ENCODE measurements around the gene ITK. TPM values are rescaled to one million over a fixed set of nuclear protein-coding genes. Genes with fewer than 3 reads are reported as not detected.

The ITK gene
- total and polyA plus RNA-seq, 3 donors from 2014 or later = 0.93 to 3.8 (median 1.3) TPM

DNA sequence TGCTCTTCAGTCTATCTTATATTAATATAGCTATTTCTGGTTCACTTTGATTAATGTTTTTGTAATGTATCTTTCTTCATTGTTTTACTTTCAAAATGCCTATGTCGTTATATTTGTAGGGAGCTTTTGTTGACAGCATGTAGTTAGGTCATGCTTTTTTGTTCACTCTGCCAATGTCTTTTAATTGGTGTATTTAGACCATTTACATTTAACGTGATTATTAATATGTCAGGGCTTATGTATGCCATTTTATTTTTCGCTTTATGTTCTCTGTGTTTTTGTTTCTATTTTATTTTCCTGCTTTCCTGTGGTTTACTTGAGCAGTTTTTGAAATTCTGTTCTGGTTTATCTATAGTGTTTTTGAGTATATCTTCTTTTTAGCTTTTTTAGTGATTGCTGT is 25.3 kb upstream of the ITK start:
- intact Hi-C loops (cut with DNase I; ENCODE audit: low total_unique reads) = no loop called here
- 83 to 88% methylated on average over 3 of the region's 3 CpGs for WGBS, 2 donors

DNA sequence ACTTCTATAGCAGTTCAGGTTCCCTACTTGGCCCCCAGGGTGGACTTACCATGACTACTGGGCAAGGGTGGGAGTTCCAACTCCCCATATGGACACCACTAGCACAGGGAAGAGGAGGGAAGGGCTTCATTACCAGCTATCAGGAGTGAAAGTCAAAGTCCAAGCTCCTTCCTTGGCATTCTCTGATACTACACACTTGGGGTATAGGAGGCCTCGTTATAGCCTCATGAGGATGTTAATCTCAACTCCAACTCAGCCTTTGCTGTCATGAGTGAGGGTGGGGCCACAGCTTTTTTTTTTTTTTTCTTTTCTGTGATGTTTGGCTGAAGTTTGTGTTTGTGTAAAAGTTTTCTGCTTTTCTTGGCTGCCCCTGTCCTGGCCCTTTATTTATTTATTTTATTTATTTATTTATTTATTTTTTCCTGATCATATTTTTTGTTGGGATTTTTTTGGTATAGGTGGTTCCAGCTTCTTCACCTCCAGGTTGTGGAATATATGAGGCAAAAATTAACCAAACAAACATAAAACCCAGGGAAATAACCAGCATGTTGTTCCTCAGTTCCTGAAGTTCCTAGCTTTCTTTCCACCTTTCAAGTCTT is 23.2 kb upstream of the ITK start:
- Histone ChIP-seq H3K9me3 (no peaks in the 10 kb centered on the region), H3K4me3 (no peak overlapping the region), H3K36me3 (ENCODE audit: low read depth, missing control alignments) (no peaks in the 10 kb centered on the region), H3K27ac (no peak overlapping the region), H3K4me1 (no peaks in the 10 kb centered on the region), H3K27me3 (no peaks in the 10 kb centered on the region)
- intact Hi-C loops (cut with DNase I; ENCODE audit: low total_unique reads) = no loop called here
- no peak for DNase-seq
- TF ChIP-seq, protein P1, sequence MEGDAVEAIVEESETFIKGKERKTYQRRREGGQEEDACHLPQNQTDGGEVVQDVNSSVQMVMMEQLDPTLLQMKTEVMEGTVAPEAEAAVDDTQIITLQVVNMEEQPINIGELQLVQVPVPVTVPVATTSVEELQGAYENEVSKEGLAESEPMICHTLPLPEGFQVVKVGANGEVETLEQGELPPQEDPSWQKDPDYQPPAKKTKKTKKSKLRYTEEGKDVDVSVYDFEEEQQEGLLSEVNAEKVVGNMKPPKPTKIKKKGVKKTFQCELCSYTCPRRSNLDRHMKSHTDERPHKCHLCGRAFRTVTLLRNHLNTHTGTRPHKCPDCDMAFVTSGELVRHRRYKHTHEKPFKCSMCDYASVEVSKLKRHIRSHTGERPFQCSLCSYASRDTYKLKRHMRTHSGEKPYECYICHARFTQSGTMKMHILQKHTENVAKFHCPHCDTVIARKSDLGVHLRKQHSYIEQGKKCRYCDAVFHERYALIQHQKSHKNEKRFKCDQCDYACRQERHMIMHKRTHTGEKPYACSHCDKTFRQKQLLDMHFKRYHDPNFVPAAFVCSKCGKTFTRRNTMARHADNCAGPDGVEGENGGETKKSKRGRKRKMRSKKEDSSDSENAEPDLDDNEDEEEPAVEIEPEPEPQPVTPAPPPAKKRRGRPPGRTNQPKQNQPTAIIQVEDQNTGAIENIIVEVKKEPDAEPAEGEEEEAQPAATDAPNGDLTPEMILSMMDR (IDR thresholded peaks at IDR 0.05) = no peak
- TF ChIP-seq POLR2A (IDR thresholded peaks at IDR 0.05) = no peak
- WGBS, 2 donors = 27 to 68% methylated on average over 1 of the region's 1 CpG

More for the DNA sequence above, 25.3 kb upstream of the ITK start:
- no peak for DNase-seq
- no peaks in the 10 kb centered on the region for H3K27me3 ChIP-seq
- H3K9me3 ChIP-seq = no peaks in the 10 kb centered on the region
- no peak overlapping the region for H3K27ac ChIP-seq
- no peak overlapping the region for H3K4me3 ChIP-seq
- no peaks in the 10 kb centered on the region for H3K4me1 ChIP-seq
- no peaks in the 10 kb centered on the region for H3K36me3 ChIP-seq (ENCODE audit: low read depth, missing control alignments)
- TF ChIP-seq, protein P1 (IDR thresholded peaks at IDR 0.05) = no peak
- no peak for TF ChIP-seq POLR2A (IDR thresholded peaks at IDR 0.05)

DNA sequence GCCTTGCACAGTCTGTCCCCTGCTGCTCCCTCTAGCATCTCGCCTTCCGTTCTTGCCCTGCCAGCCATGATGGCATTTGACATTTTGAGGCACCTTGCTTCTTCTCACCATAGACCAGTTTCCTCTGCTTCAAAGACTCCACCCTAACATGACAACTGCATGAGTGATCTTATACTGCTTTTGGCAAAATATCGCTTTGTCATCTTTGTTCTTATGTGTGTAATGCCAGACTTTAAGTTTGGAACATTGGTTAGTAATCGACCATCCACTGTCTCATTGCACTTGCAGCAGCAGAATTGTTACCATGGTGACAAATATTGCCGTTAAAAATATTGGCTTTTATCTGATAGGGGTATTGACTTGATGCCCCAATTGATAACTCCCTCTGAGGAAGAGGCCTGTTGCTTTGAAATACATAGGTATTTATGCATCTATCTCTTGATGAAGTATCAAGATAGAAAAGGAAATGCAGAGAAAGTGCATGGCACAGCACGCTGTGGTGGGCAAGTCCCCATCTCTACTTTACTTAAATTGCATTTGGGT is 21.4 kb upstream of the ITK start:
- TF ChIP-seq, protein P1 (IDR thresholded peaks at IDR 0.05) = no peak
- no peak for TF ChIP-seq POLR2A (IDR thresholded peaks at IDR 0.05)
- intact Hi-C loops (cut with DNase I; ENCODE audit: low total_unique reads) = no loop called here
- no peaks in the 10 kb centered on the region for H3K27me3 ChIP-seq
- H3K27ac ChIP-seq = no peak overlapping the region
- H3K9me3 ChIP-seq = no peaks in the 10 kb centered on the region
- no peak for DNase-seq
- H3K36me3 ChIP-seq (ENCODE audit: low read depth, missing control alignments) = no peaks in the 10 kb centered on the region
- no peak overlapping the region for H3K4me3 ChIP-seq
- 82 to 89% methylated on average over 6 of the region's 6 CpGs for WGBS, 2 donors
- H3K4me1 ChIP-seq = no peaks in the 10 kb centered on the region

DNA sequence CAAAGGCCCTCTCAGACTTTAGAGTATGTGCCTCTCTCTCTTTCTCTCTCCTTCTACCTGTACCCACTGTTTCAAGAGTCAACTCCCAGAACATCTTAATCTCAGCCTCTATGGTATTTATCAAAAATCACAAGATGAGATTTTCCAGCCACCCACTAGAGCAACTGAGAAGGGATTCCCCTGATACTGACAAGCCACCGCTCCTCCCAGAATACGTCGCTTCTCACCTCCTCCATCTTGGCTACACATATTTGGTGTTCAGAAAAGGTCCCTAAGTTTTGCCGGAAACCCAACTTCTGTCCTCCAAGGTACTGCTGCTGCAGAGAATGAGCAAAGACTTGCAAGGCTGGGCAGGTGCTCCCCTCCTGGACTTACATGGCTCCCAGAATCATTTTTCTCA is 20.6 kb upstream of the ITK start:
- TF ChIP-seq, protein P1 (IDR thresholded peaks at IDR 0.05) = no peak
- no peak for TF ChIP-seq POLR2A (IDR thresholded peaks at IDR 0.05)
- H3K9me3 ChIP-seq = no peaks in the 10 kb centered on the region
- H3K4me1 ChIP-seq = no peaks in the 10 kb centered on the region
- H3K36me3 ChIP-seq (ENCODE audit: low read depth, missing control alignments) = no peaks in the 10 kb centered on the region
- no peak for DNase-seq
- WGBS, 2 donors = 93 to 94% methylated on average over 4 of the region's 4 CpGs
- no peak overlapping the region for H3K4me3 ChIP-seq
- intact Hi-C loops (cut with DNase I; ENCODE audit: low total_unique reads) = no loop called here
- no peaks in the 10 kb centered on the region for H3K27me3 ChIP-seq
- H3K27ac ChIP-seq = no peak overlapping the region

DNA sequence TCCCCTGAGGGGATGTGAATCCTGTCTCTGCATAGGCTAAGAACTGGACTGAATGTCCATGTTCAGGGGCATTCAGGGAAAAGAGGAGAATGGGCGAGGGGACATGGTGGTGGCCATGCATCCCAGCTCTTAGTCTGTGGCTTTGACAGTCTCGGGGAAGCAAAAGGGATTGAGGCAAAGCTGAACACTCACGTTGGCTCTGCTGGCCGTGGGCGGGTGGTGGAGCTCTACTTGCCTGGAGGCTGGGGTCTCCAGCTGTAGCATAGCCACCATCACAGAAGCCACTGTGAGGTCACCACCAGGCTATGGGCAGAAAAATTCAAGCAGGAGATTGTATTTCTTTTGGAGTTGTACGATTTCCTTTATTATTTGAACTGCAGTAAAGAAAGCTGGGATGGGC is 18.6 kb upstream of the ITK start:
- intact Hi-C loops (cut with DNase I; ENCODE audit: low total_unique reads) = no loop called here
- 85 to 94% methylated on average over 6 of the region's 6 CpGs for WGBS, 2 donors
- TF ChIP-seq, protein P1 (IDR thresholded peaks at IDR 0.05) = no peak
- no peak for TF ChIP-seq POLR2A (IDR thresholded peaks at IDR 0.05)

More for the DNA sequence above, 18.6 kb upstream of the ITK start:
- no peak for DNase-seq
- Histone ChIP-seq H3K4me3 (no peak overlapping the region), H3K9me3 (no peaks in the 10 kb centered on the region), H3K4me1 (no peaks in the 10 kb centered on the region), H3K27ac (no peak overlapping the region), H3K27me3 (no peaks in the 10 kb centered on the region), H3K36me3 (ENCODE audit: low read depth, missing control alignments) (no peaks in the 10 kb centered on the region)

All from testis (tissue), 3 donors.